ENCODE results near the gene SLX9.
"Not testable (repeated sequence)": the region's sequence is repeated elsewhere in the genome, so short reads cannot be mapped to it uniquely, and the experiment has no call there.

The SLX9 gene

GRCh38 chr21:44927587-44928461 lies 12.0 kb upstream of the SLX9 start:
- H3K4me3 ChIP-seq (replicated peaks; ENCODE audit: insufficient read depth, low read length), result peak overlapping the region; percentile 40
- TF ChIP-seq REST (IDR thresholded peaks at IDR 0.05; ENCODE audit: insufficient replicate concordance, low read depth) (no peak), POLR2AphosphoS5 (IDR thresholded peaks at IDR 0.05; ENCODE audit: low read depth) (peak; percentile 13; the same call in 1 of the 2 replicates), GABPA (IDR thresholded peaks at IDR 0.05; ENCODE audit: low read depth) (no peak), SPI1 (IDR thresholded peaks at IDR 0.05; ENCODE audit: borderline replicate concordance, low read depth) (peak; percentile 70; the same call in 1 of the 2 replicates)
- DNase-seq (ENCODE audit: low read depth in 1 of 2, low spot score in 1 of 2), result peak; percentile 88 to 90
- H3K27me3 ChIP-seq (ENCODE audit: insufficient read depth, poor library complexity, severe bottlenecking), result no peaks in the 10 kb centered on the region
- H3K27ac ChIP-seq (replicated peaks), result peak overlapping the region; percentile 69

GRCh38 chr21:44928500-44929241 lies 11.2 kb upstream of the SLX9 start:
- not testable (repeated sequence) for H3K27ac ChIP-seq (replicated peaks); DNase-seq (ENCODE audit: low read depth in 1 of 2, low spot score in 1 of 2); H3K27me3 ChIP-seq (ENCODE audit: insufficient read depth, poor library complexity, severe bottlenecking)
- H3K4me3 ChIP-seq (replicated peaks; ENCODE audit: insufficient read depth, low read length), result peak overlapping the region; percentile 40

GRCh38 chr21:44929242-44929798 lies 10.5 kb upstream of the SLX9 start:
- TF ChIP-seq CTCF (IDR thresholded peaks at IDR 0.05; ENCODE audit: insufficient read depth, low read length) (no peak), POLR2AphosphoS5 (IDR thresholded peaks at IDR 0.05; ENCODE audit: low read depth) (no peak), GABPA (IDR thresholded peaks at IDR 0.05; ENCODE audit: low read depth) (no peak), SPI1 (IDR thresholded peaks at IDR 0.05; ENCODE audit: borderline replicate concordance, low read depth) (no peak), REST (IDR thresholded peaks at IDR 0.05; ENCODE audit: insufficient replicate concordance, low read depth) (no peak)
- H3K4me3 ChIP-seq (replicated peaks; ENCODE audit: insufficient read depth, low read length), result no peak overlapping the region
- no peaks in the 10 kb centered on the region for H3K27me3 ChIP-seq (ENCODE audit: insufficient read depth, poor library complexity, severe bottlenecking)
- no peak overlapping the region for H3K27ac ChIP-seq (replicated peaks)
- DNase-seq (ENCODE audit: low read depth in 1 of 2, low spot score in 1 of 2), result no peak

GRCh38 chr21:44929799-44930542 lies 9.9 kb upstream of the SLX9 start:
- H3K27me3 ChIP-seq (ENCODE audit: insufficient read depth, poor library complexity, severe bottlenecking), result no peaks in the 10 kb centered on the region
- DNase-seq (ENCODE audit: low read depth in 1 of 2, low spot score in 1 of 2), result no peak
- H3K27ac ChIP-seq (replicated peaks), result no peak overlapping the region
- TF ChIP-seq CTCF (IDR thresholded peaks at IDR 0.05; ENCODE audit: insufficient read depth, low read length) (no peak), POLR2AphosphoS5 (IDR thresholded peaks at IDR 0.05; ENCODE audit: low read depth) (no peak), SPI1 (IDR thresholded peaks at IDR 0.05; ENCODE audit: borderline replicate concordance, low read depth) (no peak), REST (IDR thresholded peaks at IDR 0.05; ENCODE audit: insufficient replicate concordance, low read depth) (no peak), GABPA (IDR thresholded peaks at IDR 0.05; ENCODE audit: low read depth) (no peak)
- H3K4me3 ChIP-seq (replicated peaks; ENCODE audit: insufficient read depth, low read length), result no peak overlapping the region

All from HL-60 (cell line).